T-helper 2 cell treated with Interferon-gamma antibody and Interleukin-4, amounts not matched to agents 5 μg/mL and 100 μg/mL, for 36 hours (primary cell): ENCODE results near the gene ZMYND19.

Experiments used
- DNase-seq: peaks from one replicate; pipeline ENCODE4 v3.0.0; 2021; ENCODE audit warnings: low spot score
- H3K27ac Mint-ChIP-seq: one replicate; pipeline ENCODE4 v1.8.0; 2021; ENCODE audit warnings: mild to moderate bottlenecking, mixed read lengths
- H3K27me3 Mint-ChIP-seq: one replicate; pipeline ENCODE4 v1.8.0; 2021; ENCODE audit warnings: low read depth, mixed read lengths
- H3K36me3 Mint-ChIP-seq: one replicate; pipeline ENCODE4 v1.8.0; 2021; ENCODE audit warnings: low read depth, mixed read lengths
- H3K4me1 Mint-ChIP-seq: one replicate; pipeline ENCODE4 v1.8.0; 2021; ENCODE audit warnings: low read depth, mixed read lengths
- H3K4me3 Mint-ChIP-seq: one replicate; pipeline ENCODE4 v1.8.0; 2022; ENCODE audit warnings: mild to moderate bottlenecking, moderate library complexity, mixed read lengths
- H3K9me3 Mint-ChIP-seq: one replicate; pipeline ENCODE4 v1.8.0; 2021; ENCODE audit warnings: mixed read lengths

ZMYND19 gene

DNA sequence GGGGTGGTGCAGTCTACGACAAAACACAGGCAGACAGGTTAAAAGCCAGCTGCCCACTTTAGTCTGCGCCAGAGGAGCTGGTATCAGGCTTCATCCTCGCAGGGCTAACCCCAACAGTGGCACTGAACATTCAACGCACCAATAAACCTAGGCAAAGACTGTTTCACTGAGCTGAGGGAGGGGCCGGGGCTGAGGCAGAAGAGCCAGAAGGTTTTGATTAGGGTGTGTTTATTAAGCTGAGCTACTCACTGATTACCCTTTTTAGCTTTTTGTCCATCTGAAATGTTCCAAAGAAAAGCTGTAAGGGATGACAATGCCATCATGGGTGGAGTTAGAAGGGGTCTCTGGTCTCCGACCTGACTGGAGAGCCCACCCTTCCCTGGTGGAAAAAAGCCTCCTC lies 1.4 kb downstream of the ZMYND19 start:
- Mint-ChIP-seq H3K4me3 (peak overlapping the region; percentile 42), H3K4me1 (peaks cover 18% of the 10 kb centered on the region), H3K27ac (no peak overlapping the region), H3K27me3 (no peaks in the 10 kb centered on the region), H3K36me3 (peaks cover 19% of the 10 kb centered on the region), H3K9me3 (no peaks in the 10 kb centered on the region)
- DNase-seq = no peak

DNA sequence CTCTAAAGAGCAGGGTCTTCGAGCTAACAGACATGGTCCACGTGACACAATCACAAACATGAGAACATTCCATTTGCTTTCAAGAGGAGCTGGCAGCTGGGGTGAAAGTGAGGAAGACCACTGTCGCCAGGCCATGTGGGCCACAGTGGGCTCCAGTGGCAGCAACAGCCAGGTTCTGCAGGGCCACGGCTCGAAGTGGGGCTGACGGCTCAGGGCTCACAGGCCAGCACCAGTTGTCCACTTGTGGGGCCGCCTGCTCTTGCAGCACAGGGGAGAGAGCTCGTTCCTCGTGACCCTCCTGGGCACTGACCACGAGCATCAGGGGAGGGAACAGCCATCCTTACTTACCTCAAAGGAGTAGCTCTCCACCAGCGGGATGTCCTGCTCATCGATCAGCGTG lies 2.0 kb downstream of the ZMYND19 start:
- Mint-ChIP-seq H3K36me3 (peaks cover 19% of the 10 kb centered on the region), H3K9me3 (no peaks in the 10 kb centered on the region), H3K4me1 (peaks cover 18% of the 10 kb centered on the region), H3K27me3 (no peaks in the 10 kb centered on the region), H3K4me3 (peak overlapping the region; percentile 66), H3K27ac (no peak overlapping the region)
- no peak for DNase-seq

DNA sequence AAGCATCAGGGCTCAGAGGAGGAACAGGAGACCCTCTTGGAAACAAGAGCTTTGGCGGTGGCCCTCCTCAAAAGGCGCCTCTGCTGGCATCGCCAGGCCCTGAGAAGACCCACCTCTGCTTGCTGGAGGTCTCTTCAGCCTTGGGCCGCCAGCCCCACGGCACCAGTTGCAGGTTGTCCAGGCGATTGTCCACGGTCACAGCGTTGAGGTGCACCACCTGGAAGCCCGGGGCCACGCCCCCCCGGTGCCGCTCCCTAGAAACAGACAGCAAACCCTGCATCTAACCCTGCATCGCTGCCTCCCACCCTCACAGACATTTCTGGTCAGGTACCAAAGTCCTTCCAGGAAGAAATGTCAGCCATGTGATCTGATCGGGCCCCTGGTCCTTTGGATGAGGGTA lies 3.5 kb downstream of the ZMYND19 start:
- Mint-ChIP-seq H3K4me3 (no peak overlapping the region), H3K4me1 (peaks cover 18% of the 10 kb centered on the region), H3K27ac (no peak overlapping the region), H3K27me3 (no peaks in the 10 kb centered on the region), H3K9me3 (no peaks in the 10 kb centered on the region), H3K36me3 (peaks cover 23% of the 10 kb centered on the region)
- no peak for DNase-seq

DNA sequence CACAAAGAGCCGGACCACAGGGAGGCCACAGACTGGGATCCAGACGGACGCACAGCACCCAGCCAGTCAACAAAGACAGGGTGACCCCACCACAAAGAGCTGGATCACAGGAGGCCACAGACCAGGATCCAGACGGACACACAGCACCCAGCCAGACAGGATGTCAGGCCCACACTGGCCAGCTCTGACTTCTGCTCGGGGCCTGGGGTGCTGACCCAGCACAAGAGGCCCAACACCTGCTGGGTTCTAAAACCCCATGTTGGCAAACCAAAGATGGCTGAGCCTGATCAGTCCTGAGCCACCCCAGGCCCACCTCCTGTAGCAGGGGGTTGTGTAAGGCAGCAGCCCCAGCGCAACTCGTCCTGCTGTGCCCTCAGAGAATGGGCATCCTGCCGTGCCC lies 6.4 kb downstream of the ZMYND19 start:
- Mint-ChIP-seq H3K9me3 (no peaks in the 10 kb centered on the region), H3K4me3 (no peak overlapping the region), H3K4me1 (peaks cover 11% of the 10 kb centered on the region), H3K27me3 (no peaks in the 10 kb centered on the region), H3K27ac (no peak overlapping the region), H3K36me3 (peaks cover 26% of the 10 kb centered on the region)
- DNase-seq = no peak

DNA sequence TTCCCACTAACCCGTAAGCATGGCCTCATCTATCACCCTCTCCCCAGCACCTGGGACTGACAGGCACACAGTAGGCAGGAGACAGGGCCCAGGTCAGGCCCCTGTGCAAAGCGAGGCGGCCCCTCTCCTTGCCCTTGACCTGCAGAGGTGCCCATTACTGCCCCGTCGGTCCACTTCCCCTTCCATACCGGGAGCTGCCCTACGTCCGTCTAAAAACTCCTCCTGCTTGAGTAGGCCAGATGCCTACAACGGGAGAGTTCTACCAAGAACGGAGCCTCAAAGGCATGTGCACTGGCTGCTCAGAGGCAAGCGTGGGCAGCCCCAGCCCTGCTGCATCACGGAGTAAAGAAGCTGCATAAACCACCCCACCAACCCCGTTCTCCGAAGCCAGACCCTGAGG lies 7.0 kb downstream of the ZMYND19 start:
- H3K36me3 Mint-ChIP-seq = peaks cover 26% of the 10 kb centered on the region
- no peak overlapping the region for H3K27ac Mint-ChIP-seq
- no peak overlapping the region for H3K4me3 Mint-ChIP-seq
- H3K9me3 Mint-ChIP-seq = no peaks in the 10 kb centered on the region
- H3K27me3 Mint-ChIP-seq = no peaks in the 10 kb centered on the region
- no peak for DNase-seq
- peaks cover 5% of the 10 kb centered on the region for H3K4me1 Mint-ChIP-seq

DNA sequence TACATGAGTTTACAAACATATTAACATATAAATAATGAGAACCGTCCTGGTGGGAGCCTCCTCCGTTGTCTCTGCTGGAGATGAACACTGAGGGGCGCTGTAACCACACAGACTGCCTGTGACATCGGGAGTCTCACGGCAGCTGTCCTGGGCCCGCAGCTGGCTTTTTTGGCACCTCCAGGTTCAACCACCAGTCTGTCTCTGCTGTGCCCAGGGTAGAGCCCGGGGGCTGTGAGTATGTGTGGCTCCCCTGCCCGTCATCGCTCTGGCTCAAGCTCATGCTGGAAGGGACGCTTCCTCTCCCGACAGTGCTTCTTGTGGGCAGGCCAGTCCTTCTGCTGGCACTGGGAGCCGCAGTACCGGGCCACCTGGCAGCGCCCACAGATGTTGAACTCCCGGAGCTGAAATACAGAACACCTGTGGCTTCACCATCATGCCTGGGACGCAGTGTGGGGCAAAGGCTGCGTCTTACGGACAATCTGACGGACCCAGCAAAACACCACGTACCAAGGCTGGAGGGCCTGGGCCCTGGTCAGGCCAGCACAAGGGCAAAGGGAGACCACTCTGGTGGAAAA lies 7.9 kb downstream of the ZMYND19 start:
- DNase-seq = no peak
- H3K4me1 Mint-ChIP-seq = peaks cover 5% of the 10 kb centered on the region
- no peak overlapping the region for H3K27ac Mint-ChIP-seq
- H3K9me3 Mint-ChIP-seq = no peaks in the 10 kb centered on the region
- no peak overlapping the region for H3K4me3 Mint-ChIP-seq
- H3K36me3 Mint-ChIP-seq = peaks cover 21% of the 10 kb centered on the region
- no peaks in the 10 kb centered on the region for H3K27me3 Mint-ChIP-seq

DNA sequence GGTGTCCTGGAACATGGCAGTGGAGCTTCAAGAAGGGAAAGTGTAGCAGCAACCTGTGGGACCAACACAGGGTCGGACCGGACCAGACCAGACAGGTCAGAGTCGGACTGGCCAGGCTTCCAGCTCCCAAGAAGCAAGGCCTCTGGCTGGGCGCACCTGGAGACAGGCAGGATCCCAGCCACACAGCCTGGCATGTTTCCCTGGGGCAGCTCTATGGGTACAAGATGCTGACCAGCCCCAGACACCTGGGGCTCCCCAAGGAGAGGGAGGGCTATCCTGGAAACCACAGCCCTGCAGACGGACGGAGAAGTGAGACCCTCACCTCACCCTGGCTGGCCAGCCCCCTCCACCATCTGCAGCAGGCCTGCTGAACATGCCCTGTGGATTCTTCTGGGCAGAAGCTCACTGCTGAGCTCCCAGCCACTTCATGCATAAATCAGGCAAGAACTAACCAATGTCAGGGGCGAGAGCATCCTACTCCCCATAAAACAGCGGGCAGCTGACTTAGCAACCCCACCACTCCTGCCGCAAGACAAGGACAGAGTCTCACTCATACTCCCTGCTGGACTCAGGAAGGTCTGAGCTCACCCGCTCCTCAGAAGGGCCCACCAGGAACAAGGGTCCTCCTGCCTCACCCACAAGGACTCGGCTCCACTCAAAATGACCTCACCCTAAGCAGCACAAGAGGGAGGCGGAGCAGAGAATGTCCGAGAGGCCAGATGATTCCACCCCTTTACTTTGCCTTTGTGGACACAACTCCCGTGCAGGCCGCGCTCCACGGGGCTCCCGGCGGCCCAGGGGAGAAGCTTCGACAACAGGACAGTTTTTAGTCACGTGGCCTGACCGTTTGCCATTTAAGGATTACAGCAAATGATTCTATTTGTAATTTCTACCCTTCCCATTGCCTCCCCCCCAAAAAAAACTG lies 8.7 kb downstream of the ZMYND19 start:
- Mint-ChIP-seq H3K36me3 (peaks cover 20% of the 10 kb centered on the region), H3K27me3 (no peaks in the 10 kb centered on the region), H3K4me1 (peaks cover 9% of the 10 kb centered on the region), H3K9me3 (no peaks in the 10 kb centered on the region), H3K27ac (no peak overlapping the region), H3K4me3 (no peak overlapping the region)
- DNase-seq = no peak

DNA sequence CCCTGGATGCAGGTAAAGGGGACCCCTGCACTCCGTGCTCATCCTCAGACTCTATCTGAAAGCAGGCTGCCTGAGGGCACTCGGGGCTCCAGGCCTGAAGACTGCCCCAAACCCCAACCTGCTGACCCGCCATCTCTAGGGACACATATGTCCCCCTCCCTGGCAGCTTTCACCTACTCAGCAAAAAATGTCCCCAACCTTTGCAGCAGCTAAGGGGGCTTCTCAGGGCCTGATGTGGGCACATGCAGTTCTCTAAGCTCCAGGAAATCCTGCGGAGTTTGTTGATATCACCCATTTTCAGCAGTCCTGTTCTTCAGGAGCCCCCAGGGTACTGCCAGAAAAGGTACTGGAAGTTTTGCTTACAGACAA lies 9.4 kb downstream of the ZMYND19 start:
- Mint-ChIP-seq H3K4me1 (peaks cover 15% of the 10 kb centered on the region), H3K4me3 (no peak overlapping the region), H3K27ac (no peak overlapping the region), H3K27me3 (no peaks in the 10 kb centered on the region), H3K9me3 (no peaks in the 10 kb centered on the region), H3K36me3 (peaks cover 18% of the 10 kb centered on the region)
- DNase-seq = no peak

DNA sequence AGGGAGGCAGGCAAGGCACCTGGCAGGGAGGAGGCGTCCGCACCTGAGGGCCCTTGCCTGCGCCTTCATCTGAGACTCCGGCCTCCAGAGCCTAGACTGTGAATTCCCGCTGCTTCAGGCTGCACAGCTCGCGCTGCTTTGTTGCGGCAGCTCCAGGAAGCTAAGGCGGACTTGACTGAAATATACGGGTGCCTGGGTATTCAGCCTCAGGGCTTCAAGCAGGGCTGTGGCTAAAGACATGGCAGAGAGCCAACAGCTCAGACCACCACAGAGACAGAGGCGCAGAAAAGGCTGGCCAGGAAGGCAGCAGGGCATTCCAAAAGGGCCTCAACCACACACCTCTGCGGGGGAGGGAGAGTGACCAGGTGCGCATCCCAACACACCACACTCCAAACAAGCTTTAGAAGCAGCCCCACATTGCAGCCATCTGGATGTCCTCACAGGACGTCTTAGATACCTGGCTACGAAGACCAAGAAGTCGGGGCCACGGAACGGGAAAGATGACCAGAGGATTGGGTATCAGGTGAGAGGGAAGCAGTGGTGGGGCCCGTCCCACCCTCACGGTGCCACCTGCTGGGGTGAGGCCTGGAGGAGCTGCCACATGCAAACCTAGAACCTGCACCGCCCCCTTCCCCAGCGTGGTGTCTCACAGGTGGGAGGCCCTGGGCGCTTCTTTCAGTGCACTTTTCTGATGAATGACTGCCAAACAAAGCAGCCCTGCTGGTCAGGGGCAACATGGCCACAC lies 9.9 kb downstream of the ZMYND19 start:
- Mint-ChIP-seq H3K27ac (no peak overlapping the region), H3K27me3 (no peaks in the 10 kb centered on the region), H3K4me1 (peaks cover 20% of the 10 kb centered on the region), H3K9me3 (no peaks in the 10 kb centered on the region), H3K4me3 (no peak overlapping the region), H3K36me3 (peaks cover 23% of the 10 kb centered on the region)
- DNase-seq = no peak

DNA sequence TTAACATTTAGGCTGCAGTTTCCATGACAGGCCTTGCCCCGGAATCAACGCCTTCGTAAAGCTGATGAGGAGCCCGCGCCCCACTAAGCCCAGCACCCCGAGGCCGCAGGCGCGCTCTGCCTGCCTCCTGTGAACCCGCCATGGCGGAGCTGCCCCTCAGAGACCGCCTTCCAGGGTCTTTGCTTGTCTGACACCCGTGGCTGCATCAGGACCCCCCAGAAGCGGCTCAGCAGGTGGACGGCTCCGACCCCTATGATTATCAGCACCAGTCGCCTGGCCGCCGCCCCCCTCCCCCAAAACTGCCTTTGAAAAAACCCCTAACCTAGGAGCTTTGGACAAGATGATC lies 11.1 kb downstream of the ZMYND19 start:
- peak overlapping the region; percentile 85 for H3K4me3 Mint-ChIP-seq
- H3K27ac Mint-ChIP-seq = peak overlapping the region; percentile 57
- H3K36me3 Mint-ChIP-seq = peaks cover 25% of the 10 kb centered on the region
- H3K9me3 Mint-ChIP-seq = no peaks in the 10 kb centered on the region
- DNase-seq = no peak
- H3K4me1 Mint-ChIP-seq = peaks cover 21% of the 10 kb centered on the region
- no peaks in the 10 kb centered on the region for H3K27me3 Mint-ChIP-seq

DNA sequence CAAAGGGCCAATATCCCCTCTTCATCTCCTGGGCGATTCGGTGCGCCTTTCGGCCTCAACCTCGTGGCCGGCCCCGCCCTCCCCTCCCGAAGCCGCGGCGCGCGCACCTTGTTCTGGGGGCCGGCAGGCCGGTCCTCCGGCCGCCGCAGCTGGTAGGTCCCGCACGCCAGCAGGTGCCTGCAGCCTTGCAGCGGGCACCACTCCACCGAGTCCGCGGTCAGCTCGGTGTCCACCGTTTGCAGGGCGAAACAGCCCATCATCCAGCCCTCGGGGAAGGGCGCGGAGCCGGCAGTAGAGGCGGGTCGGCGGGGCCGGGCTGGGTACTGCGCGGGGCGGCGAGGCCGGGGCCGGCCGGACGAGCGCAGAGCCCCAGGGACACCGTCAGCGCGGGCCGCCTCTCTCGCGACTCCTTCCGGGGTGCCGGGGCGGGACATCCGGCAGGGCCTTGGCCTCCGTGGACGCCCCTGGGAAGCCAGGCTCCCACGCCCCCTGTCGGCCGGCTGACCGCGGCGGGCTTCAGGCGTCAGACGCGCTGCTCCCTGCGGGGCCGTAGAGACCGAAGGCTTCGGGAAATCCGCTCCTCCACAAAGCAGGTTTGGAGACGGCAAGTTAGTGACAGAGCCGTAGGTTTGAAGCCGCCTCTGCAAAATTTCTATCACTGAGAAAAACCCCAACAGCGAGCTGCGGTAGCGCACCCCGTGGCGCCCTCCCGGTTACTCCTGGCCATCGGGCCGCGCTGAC lies 11.6 kb downstream of the ZMYND19 start, which contains the start of gene DPH7:
Gene DPH7, minus strand, starts transcription at position 408 of the 741 bp plus-strand sequence. Its CDS starts 148 bp downstream, at position 260.
- Mint-ChIP-seq H3K36me3 (peaks cover 25% of the 10 kb centered on the region), H3K4me1 (peaks cover 21% of the 10 kb centered on the region), H3K27ac (peak within 1 kb of the TSS; percentile 59), H3K4me3 (peak within 1 kb of the TSS; percentile 85), H3K9me3 (no peaks in the 10 kb centered on the region), H3K27me3 (no peaks in the 10 kb centered on the region)
- peak; percentile 94 for DNase-seq

DNA sequence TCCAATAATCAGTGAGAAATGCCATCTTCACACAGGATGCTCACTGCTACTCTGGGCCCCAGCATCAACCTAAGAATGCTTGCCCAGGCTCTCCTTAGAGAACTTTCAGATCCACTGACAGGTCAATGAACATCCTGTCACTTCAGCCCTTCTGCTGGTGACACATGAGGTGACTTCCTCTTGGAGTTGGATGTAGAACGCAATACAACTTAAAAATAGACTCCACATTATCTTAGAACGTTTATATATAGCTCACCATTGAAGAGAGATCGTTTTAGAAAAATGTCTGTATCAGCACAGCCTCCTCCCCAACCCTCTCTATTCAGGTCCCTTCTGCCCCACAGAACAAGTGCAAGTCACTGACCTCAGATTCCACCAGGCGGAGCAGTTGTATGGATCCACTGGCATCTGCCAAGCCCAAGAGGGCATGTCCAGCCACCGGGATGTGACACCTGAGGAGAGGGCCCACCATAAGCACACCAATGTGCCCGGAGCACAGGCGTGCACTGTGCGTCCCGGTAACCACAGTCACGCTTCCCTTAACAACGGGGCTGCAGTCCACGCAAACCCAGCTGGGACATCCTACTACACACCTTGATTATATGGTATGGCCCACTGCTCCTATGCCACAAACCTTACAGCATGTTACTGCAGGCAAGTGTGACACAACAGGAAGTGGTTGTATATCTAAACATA lies 14.4 kb downstream of the ZMYND19 start:
- peaks cover 21% of the 10 kb centered on the region for H3K4me1 Mint-ChIP-seq
- peak overlapping the region; percentile 63 for H3K4me3 Mint-ChIP-seq
- H3K27me3 Mint-ChIP-seq = no peaks in the 10 kb centered on the region
- H3K9me3 Mint-ChIP-seq = no peaks in the 10 kb centered on the region
- DNase-seq = no peak
- peak overlapping the region; percentile 68 for H3K27ac Mint-ChIP-seq
- peaks cover 25% of the 10 kb centered on the region for H3K36me3 Mint-ChIP-seq

DNA sequence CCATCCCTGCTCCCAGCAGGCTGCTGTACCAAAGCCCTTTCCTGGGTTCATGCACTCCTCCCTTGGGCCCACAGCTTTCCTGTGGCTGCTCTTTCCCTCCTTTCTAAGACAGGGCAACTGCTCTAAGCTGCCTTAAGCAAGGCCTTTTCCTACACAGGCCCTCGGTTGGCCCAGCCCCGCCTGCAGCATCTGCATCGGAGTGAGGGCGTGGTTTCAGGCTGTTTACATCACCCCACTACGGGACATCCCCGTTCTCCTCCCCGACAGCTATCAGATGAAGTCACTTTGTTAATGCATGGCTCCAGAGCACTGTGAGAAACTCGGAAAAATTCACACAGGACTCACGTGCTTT lies 15.0 kb downstream of the ZMYND19 start:
- H3K9me3 Mint-ChIP-seq = no peaks in the 10 kb centered on the region
- DNase-seq = no peak
- H3K4me3 Mint-ChIP-seq = peak overlapping the region; percentile 63
- peaks cover 21% of the 10 kb centered on the region for H3K4me1 Mint-ChIP-seq
- H3K27me3 Mint-ChIP-seq = no peaks in the 10 kb centered on the region
- peak overlapping the region; percentile 68 for H3K27ac Mint-ChIP-seq
- H3K36me3 Mint-ChIP-seq = peaks cover 25% of the 10 kb centered on the region
